ENCODE measurements around the gene POU6F1. TPM values are rescaled to one million over a fixed set of nuclear protein-coding genes. Genes with fewer than 3 reads are reported as not detected.

The POU6F1 gene
- total RNA-seq, 1 donor from 2014 or later, result 6.7 TPM

GRCh38 chr12:51198568-51199365, 19.1 kb downstream of the POU6F1 start:
- no peak for DNase-seq (ENCODE audit: extremely low read depth, low read depth, low spot score)

GRCh38 chr12:51197736-51198567, 19.9 kb downstream of the POU6F1 start:
- DNase-seq (ENCODE audit: extremely low read depth, low read depth, low spot score), result no peak

- DNase-seq (ENCODE audit: extremely low read depth, low read depth, low spot score), result no peak
Observed at GRCh38 chr12:51196547-51196946, 21.3 kb downstream of the POU6F1 start.

- no peak for DNase-seq (ENCODE audit: extremely low read depth, low read depth, low spot score)
Observed at GRCh38 chr12:51195841-51196240, 22.0 kb downstream of the POU6F1 start.

- DNase-seq (ENCODE audit: extremely low read depth, low read depth, low spot score), result no peak
Observed at GRCh38 chr12:51192284-51192671, 25.6 kb downstream of the POU6F1 start.

- DNase-seq (ENCODE audit: extremely low read depth, low read depth, low spot score), result no peak
Observed at GRCh38 chr12:51191516-51192283, 26.2 kb downstream of the POU6F1 start.

GRCh38 chr12:51190820-51191219, 27.0 kb downstream of the POU6F1 start:
- DNase-seq (ENCODE audit: extremely low read depth, low read depth, low spot score), result no peak

- no peak for DNase-seq (ENCODE audit: extremely low read depth, low read depth, low spot score)
Observed at GRCh38 chr12:51189790-51190355, 28.0 kb downstream of the POU6F1 start.

- no peak for DNase-seq (ENCODE audit: extremely low read depth, low read depth, low spot score)
Observed at GRCh38 chr12:51188359-51189051, 29.4 kb downstream of the POU6F1 start.

- no peak for DNase-seq (ENCODE audit: extremely low read depth, low read depth, low spot score)
Observed at GRCh38 chr12:51187370-51187987, 30.4 kb downstream of the POU6F1 start.

GRCh38 chr12:51186465-51187085, 31.3 kb downstream of the POU6F1 start:
- DNase-seq (ENCODE audit: extremely low read depth, low read depth, low spot score), result no peak

- DNase-seq (ENCODE audit: extremely low read depth, low read depth, low spot score), result no peak
Observed at GRCh38 chr12:51185171-51185717, 32.6 kb downstream of the POU6F1 start.

- no peak for DNase-seq (ENCODE audit: extremely low read depth, low read depth, low spot score)
Observed at GRCh38 chr12:51183816-51184215, 34.0 kb downstream of the POU6F1 start.

GRCh38 chr12:51183349-51183748, 34.5 kb downstream of the POU6F1 start:
- DNase-seq (ENCODE audit: extremely low read depth, low read depth, low spot score), result no peak

- no peak for DNase-seq (ENCODE audit: extremely low read depth, low read depth, low spot score)
Observed at GRCh38 chr12:51181558-51181957, 36.3 kb downstream of the POU6F1 start.

GRCh38 chr12:51177897-51178296, 40.0 kb downstream of the POU6F1 start:
- DNase-seq (ENCODE audit: extremely low read depth, low read depth, low spot score), result no peak

- no peak for DNase-seq (ENCODE audit: extremely low read depth, low read depth, low spot score)
Observed at GRCh38 chr12:51174501-51174900, 43.4 kb downstream of the POU6F1 start.

GRCh38 chr12:51172515-51173431, 45.1 kb downstream of the POU6F1 start, which contains the start of gene TFCP2:
Gene TFCP2, minus strand, starts transcription at chr12:51173135. Its CDS starts 713 bp downstream, at chr12:51172422.
- peak; percentile 78 for DNase-seq (ENCODE audit: extremely low read depth, low read depth, low spot score)

All from glomerular endothelial cell (primary cell).